ENCODE data around the gene KLHDC10. TPM values are rescaled to one million over a fixed set of nuclear protein-coding genes. Genes with fewer than 3 reads are reported as not detected.
"Not testable (repeated sequence)": the region's sequence is repeated elsewhere in the genome, so short reads cannot be mapped to it uniquely, and the experiment has no call there.

Gene KLHDC10
- total RNA-seq, 1 donor from 2014 or later = 15.6 TPM

GRCh38 chr7:130179631-130180030 is 109.3 kb downstream of the KLHDC10 start:
- H3K36me3 ChIP-seq (ENCODE audit: control insufficient read depth, insufficient read depth, low read length) = no peaks in the 10 kb centered on the region
- no peak for TF ChIP-seq CTCF (IDR thresholded peaks at IDR 0.05; ENCODE audit: insufficient read depth, low read length, poor library complexity, severe bottlenecking)
- H3K27me3 ChIP-seq (ENCODE audit: control insufficient read depth, insufficient read depth, low read length) = no peaks in the 10 kb centered on the region
- no peak overlapping the region for H3K4me3 ChIP-seq (ENCODE audit: low read depth, low read length)
- no peak for DNase-seq (ENCODE audit: low read depth)

- H3K4me3 ChIP-seq (ENCODE audit: low read depth, low read length) = no peak overlapping the region
- TF ChIP-seq CTCF (IDR thresholded peaks at IDR 0.05; ENCODE audit: insufficient read depth, low read length, poor library complexity, severe bottlenecking) = no peak
- H3K36me3 ChIP-seq (ENCODE audit: control insufficient read depth, insufficient read depth, low read length) = no peaks in the 10 kb centered on the region
- no peak for DNase-seq (ENCODE audit: low read depth)
- no peaks in the 10 kb centered on the region for H3K27me3 ChIP-seq (ENCODE audit: control insufficient read depth, insufficient read depth, low read length)
These were observed 110.4 kb downstream of the KLHDC10 start for GRCh38 chr7:130180571-130181262.

GRCh38 chr7:130181263-130181605 is 110.9 kb downstream of the KLHDC10 start:
- no peaks in the 10 kb centered on the region for H3K27me3 ChIP-seq (ENCODE audit: control insufficient read depth, insufficient read depth, low read length)
- no peak for DNase-seq (ENCODE audit: low read depth)
- H3K36me3 ChIP-seq (ENCODE audit: control insufficient read depth, insufficient read depth, low read length) = no peaks in the 10 kb centered on the region
- TF ChIP-seq CTCF (IDR thresholded peaks at IDR 0.05; ENCODE audit: insufficient read depth, low read length, poor library complexity, severe bottlenecking) = no peak
- no peak overlapping the region for H3K4me3 ChIP-seq (ENCODE audit: low read depth, low read length)

- no peak for DNase-seq (ENCODE audit: low read depth)
- Histone ChIP-seq H3K27me3 (ENCODE audit: control insufficient read depth, insufficient read depth, low read length) (no peaks in the 10 kb centered on the region), H3K4me3 (ENCODE audit: low read depth, low read length) (no peak overlapping the region), H3K36me3 (ENCODE audit: control insufficient read depth, insufficient read depth, low read length) (no peaks in the 10 kb centered on the region)
- no peak for TF ChIP-seq CTCF (IDR thresholded peaks at IDR 0.05; ENCODE audit: insufficient read depth, low read length, poor library complexity, severe bottlenecking)
These were observed 112.7 kb downstream of the KLHDC10 start for GRCh38 chr7:130182990-130183389.

GRCh38 chr7:130184349-130184748 is 114.0 kb downstream of the KLHDC10 start:
- DNase-seq (ENCODE audit: low read depth); H3K27me3 ChIP-seq (ENCODE audit: control insufficient read depth, insufficient read depth, low read length); H3K4me3 ChIP-seq (ENCODE audit: low read depth, low read length); H3K36me3 ChIP-seq (ENCODE audit: control insufficient read depth, insufficient read depth, low read length): not testable (repeated sequence)

Other genes with a start within 250 kb of the KLHDC10 start
- 127 and 133 TPM in 2 replicates for gene UBE2H, start 117.6 kb upstream of the KLHDC10 start, total RNA-seq
- gene ZC3HC1, start 19.2 kb upstream of the KLHDC10 start, total RNA-seq = 16.5 and 22.7 TPM in 2 replicates
- 22.1 and 24.0 TPM in 2 replicates for gene TMEM209, start 134.9 kb downstream of the KLHDC10 start, total RNA-seq
- gene SSMEM1, start 137.3 kb downstream of the KLHDC10 start, total RNA-seq = not detected in 2 replicates
- not detected in 2 replicates for gene CPA2, start 196.3 kb downstream of the KLHDC10 start, total RNA-seq
- 0.14 and 0.25 TPM in 2 replicates for gene CPA4, start 222.6 kb downstream of the KLHDC10 start, total RNA-seq